Lung (tissue), 12 donors: ENCODE measurements around the gene NGRN. TPM values are rescaled to one million over a fixed set of nuclear protein-coding genes. Genes with fewer than 3 reads are reported as not detected.

Source experiments
- ATAC-seq: fragments of 200-7000 bp; cut with Tn5 transposase; one replicate; pipeline ENCODE4 v1.9.1; 2020; ENCODE audit warnings: moderate number of reproducible peaks; ENCODE audit not compliant: insufficient read depth, low FRiP score
- DNase-seq, 3 donors: peaks; one replicate each; pipeline ENCODE4 v3.0.0-alpha.2; 2013 to 2017
- H3K27ac ChIP-seq, 2 donors: one replicate each; pipeline ENCODE4 v1.5.1; 2013; ENCODE audit warnings: mild to moderate bottlenecking in 2 of 2, moderate library complexity in 2 of 2, control low read depth in 1 of 2, inconsistent platforms in 1 of 2, low read depth in 1 of 2, low read length in 1 of 2
- H3K27me3 ChIP-seq, 3 donors: one replicate each; pipeline ENCODE4 v1.5.1; 2013; ENCODE audit warnings: low read length in 2 of 3; ENCODE audit not compliant: control insufficient read depth in 3 of 3, insufficient read depth in 3 of 3
- H3K36me3 ChIP-seq, 4 donors: one replicate each; pipeline ENCODE4 v1.5.1; 2013; ENCODE audit warnings: low read length in 4 of 4, mild to moderate bottlenecking in 1 of 4, moderate library complexity in 1 of 4; ENCODE audit not compliant: control insufficient read depth in 4 of 4, insufficient read depth in 4 of 4
- H3K4me1 ChIP-seq, 5 donors: one replicate each; pipeline ENCODE4 v1.5.1; 2013; ENCODE audit warnings: low read length in 5 of 5, mild to moderate bottlenecking in 2 of 5, moderate library complexity in 1 of 5; ENCODE audit not compliant: control insufficient read depth in 5 of 5, insufficient read depth in 5 of 5
- H3K4me3 ChIP-seq: one replicate; pipeline ENCODE4 v1.5.1; 2013; ENCODE audit warnings: mild to moderate bottlenecking, control low read depth, moderate library complexity
- H3K9ac ChIP-seq, 2 donors: one replicate each; pipeline ENCODE4 v1.5.1; 2013; ENCODE audit warnings: low read length in 2 of 2, control low read depth in 1 of 2; ENCODE audit not compliant: insufficient read depth in 1 of 2
- H3K9me3 ChIP-seq, 4 donors: one replicate each; pipeline ENCODE4 v1.5.1; 2013; ENCODE audit warnings: low read length in 3 of 4, mild to moderate bottlenecking in 1 of 4, moderate library complexity in 1 of 4; ENCODE audit not compliant: control insufficient read depth in 4 of 4, insufficient read depth in 3 of 4
- CTCF ChIP-seq: IDR thresholded peaks from 2 replicates; pipeline ENCODE4 v1.5.1; 2012; ENCODE audit warnings: mild to moderate bottlenecking; ENCODE audit errors: control extremely low read depth, extremely low read depth
- WGBS, 2 donors: extraction: QIAGEN DNeasy Blood & Tissue Kit; methylation state at CpG; one replicate each; pipeline ENCODE4 v1.1.7; 2013; 5-methylcytosine and 5-hydroxymethylcytosine counted together
- polyA plus RNA-seq, 2 donors: library from polyadenylated mRNA; stranded (reverse); fragments of 200-250 nt; gene quantifications; one replicate each; pipeline ENCODE4 v1.2.1, GENCODE V29; 2013
- total RNA-seq, 2 donors: library from RNA; depleted of rRNA in 1 of 2; stranded (reverse); fragments of >200 nt in 1 of 2; gene quantifications; one replicate each; pipeline ENCODE4 v1.2.1, GENCODE V29; 2014 to 2021
- donor health status: control.
- donor health status: control.
- donor health status: Bipolar disorder and iron deficiency.
- donor health status: healthy.
- donor health status: DM: yes; HTN: yes; CAD: no.

The NGRN gene
- total and polyA plus RNA-seq, 4 donors: 55.2 to 89.2 (median 71.2) TPM

DNA sequence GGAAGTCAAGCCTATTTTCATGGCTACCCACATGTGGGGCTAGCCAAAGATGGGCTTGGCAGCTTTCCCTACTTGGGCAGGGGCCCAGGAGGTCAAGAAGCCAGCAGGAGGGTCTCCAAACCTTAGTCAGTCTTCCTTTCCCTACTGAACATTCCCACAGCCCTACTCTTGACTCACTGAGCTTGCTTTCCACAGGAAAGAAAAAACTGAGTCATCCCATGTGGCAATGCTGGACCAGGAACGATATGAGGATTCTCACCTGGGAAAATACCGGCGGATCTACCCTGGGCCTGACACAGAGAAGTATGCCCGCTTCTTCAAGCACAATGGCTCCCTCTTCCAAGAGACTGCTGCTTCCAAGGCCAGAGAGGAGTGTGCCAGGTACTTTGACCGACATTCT lies 3.7 kb upstream of the NGRN start:
- DNase-seq (no peak), ATAC-seq (no peak)
- Histone ChIP-seq H3K4me1 (peaks cover 4 to 17% (median 6%) of the 10 kb centered on the region in 5 donors), H3K4me3 (no peak overlapping the region), H3K27ac (no peak overlapping the region), H3K9me3 (no peaks in the 10 kb centered on the region), H3K9ac (no peak overlapping the region), H3K27me3 (no peaks in the 10 kb centered on the region), H3K36me3 (peaks cover 0 to 3% (median 0%) of the 10 kb centered on the region in 4 donors)
- no peak for TF ChIP-seq CTCF
- 91 to 93% methylated on average over 5 of the region's 5 CpGs for WGBS, 2 donors

DNA sequence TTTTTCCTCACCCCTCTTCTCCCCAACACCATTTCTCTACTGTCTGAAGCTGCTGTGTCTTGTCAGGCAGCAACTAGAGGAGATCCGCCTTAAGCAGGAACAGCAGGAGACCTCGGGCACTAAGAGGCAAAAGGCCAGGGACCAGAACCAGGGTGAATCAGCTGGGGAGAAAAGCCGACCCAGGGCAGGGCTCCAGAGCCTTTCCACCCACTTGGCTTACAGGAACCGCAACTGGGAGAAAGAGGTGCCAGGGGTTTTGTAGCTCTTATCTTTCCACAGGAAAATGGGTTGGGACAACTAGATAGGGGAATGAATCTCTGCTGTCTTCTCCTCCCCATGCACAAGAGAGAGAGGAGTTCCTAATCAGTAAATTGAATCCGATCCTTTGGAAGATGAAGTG lies 3.0 kb upstream of the NGRN start:
- no peaks in the 10 kb centered on the region for H3K27me3 ChIP-seq
- no peak overlapping the region for H3K9ac ChIP-seq

GRCh38 chr15:90264671-90265070 lies 801 bp upstream of the NGRN start:
- no peaks in the 10 kb centered on the region for H3K9me3 ChIP-seq
- peak overlapping the region; percentile 97 to 99 for H3K27ac ChIP-seq
- H3K36me3 ChIP-seq: peaks cover 0 to 9% (median 3%) of the 10 kb centered on the region in 4 donors
- ATAC-seq (no peak), DNase-seq (no peak)
- WGBS, 2 donors: 40 to 57% methylated on average over 4 of the region's 4 CpGs
- H3K4me1 ChIP-seq: peaks cover 5 to 31% (median 10%) of the 10 kb centered on the region in 5 donors
- H3K4me3 ChIP-seq: peak overlapping the region; percentile 74
- TF ChIP-seq CTCF: no peak
- H3K27me3 ChIP-seq: no peaks in the 10 kb centered on the region
- H3K9ac ChIP-seq: peak overlapping the region; percentile 89 to 91

More for the DNA sequence above, 3.0 kb upstream of the NGRN start:
- no peak for ATAC-seq
- DNase-seq: no peak
- H3K4me3 ChIP-seq: no peak overlapping the region
- H3K36me3 ChIP-seq: peaks cover 0 to 3% (median 0%) of the 10 kb centered on the region in 4 donors
- H3K4me1 ChIP-seq: peaks cover 5 to 23% (median 10%) of the 10 kb centered on the region in 5 donors
- TF ChIP-seq CTCF: no peak
- no peak overlapping the region for H3K27ac ChIP-seq
- H3K9me3 ChIP-seq: no peaks in the 10 kb centered on the region
- WGBS, 2 donors: 84 to 89% methylated on average over 5 of the region's 5 CpGs

GRCh38 chr15:90266061-90266431 lies 574 bp downstream of the NGRN start:
- peak; percentile 28 for ATAC-seq
- Histone ChIP-seq H3K4me3 (peak overlapping the region; percentile 74), H3K9ac (peak overlapping the region; percentile 89 to 94), H3K4me1 (peaks cover 5 to 31% (median 11%) of the 10 kb centered on the region in 5 donors), H3K27ac (peak overlapping the region; percentile 97 to 99), H3K27me3 (no peaks in the 10 kb centered on the region), H3K9me3 (no peaks in the 10 kb centered on the region), H3K36me3 (peaks cover 4 to 21% (median 12%) of the 10 kb centered on the region in 4 donors)
- no peak for TF ChIP-seq CTCF
- peak in 1 of 3 donors; percentile 36 for DNase-seq
- WGBS, 2 donors: 0% methylated on average over 16 of the region's 16 CpGs
